ENCODE data around the gene SLC6A1. TPM values are rescaled to one million over a fixed set of nuclear protein-coding genes. Genes with fewer than 3 reads are reported as not detected.

The SLC6A1 gene
- total RNA-seq, 1 donor from 2014 or later, result 4.0 TPM

GRCh38 chr3:10970306-10970960 is 22.1 kb upstream of the SLC6A1 start:
- no peak for DNase-seq (ENCODE audit: low spot score)

DNA sequence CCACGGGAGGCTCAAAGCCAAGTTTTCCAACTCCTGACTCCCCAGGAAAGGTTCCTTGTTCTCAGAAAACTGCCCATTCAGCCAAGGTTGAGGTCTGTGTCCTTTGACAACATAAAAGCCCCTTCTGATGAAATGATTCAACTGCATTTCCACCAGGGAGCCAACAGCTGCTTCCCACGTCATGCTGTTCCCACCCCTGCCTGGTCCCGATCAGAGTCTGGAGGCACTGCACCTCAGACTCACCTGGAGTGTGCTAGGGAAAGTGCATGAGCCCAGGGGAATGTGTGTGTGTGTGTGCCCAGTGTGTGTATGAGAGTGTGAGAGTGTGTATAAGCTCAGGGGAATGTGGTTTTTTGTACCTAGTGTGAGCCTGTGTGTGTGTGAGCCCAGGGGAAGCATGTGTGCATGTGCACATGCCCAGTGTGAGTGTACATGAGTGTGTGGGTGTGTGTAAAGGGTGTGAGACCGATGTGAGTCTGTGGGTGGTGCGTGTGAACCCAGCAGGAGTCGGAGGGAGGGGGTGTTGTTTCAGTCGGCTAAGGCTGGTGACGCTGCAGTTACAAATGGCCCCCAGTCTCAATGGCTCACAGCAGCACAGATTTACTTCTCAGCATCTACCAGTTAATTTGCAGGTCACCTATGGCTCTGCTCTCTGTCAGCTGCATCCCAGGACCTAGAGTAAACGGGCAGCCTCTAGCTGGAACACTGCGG is 20.3 kb upstream of the SLC6A1 start:
- DNase-seq (ENCODE audit: low spot score), result no peak

DNA sequence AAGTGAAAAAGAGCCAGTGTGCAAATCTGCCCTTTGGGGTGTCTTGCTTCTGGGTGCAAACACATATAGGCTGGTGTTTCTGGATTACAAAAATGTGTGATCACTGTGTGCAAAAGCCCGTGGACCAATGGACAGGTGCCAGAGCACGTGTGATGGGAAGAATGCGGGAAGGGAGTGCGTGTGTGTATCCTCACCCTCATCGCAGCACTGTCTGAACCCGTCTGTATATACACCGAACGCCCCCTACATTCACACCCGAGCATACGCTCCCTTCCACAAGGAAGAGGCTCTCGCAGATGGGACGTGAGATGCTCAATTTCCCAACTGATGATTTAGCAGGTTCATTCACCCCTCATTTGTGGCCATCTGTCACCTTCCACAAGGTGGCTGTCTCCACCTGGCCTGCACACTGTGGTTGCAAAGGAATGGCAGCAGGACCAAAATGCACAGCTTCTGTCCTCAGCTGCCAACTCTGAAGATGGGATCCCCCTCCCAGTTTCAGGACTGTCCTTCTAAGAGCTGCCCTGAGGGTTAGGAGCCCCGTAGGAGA is 19.4 kb upstream of the SLC6A1 start:
- no peak for DNase-seq (ENCODE audit: low spot score)

GRCh38 chr3:10974131-10974530 is 18.4 kb upstream of the SLC6A1 start:
- no peak for DNase-seq (ENCODE audit: low spot score)

- no peak for DNase-seq (ENCODE audit: low spot score)
Measured at GRCh38 chr3:10974746-10975375, 17.7 kb upstream of the SLC6A1 start.

- no peak for DNase-seq (ENCODE audit: low spot score)
Measured at GRCh38 chr3:10975695-10976234, 16.8 kb upstream of the SLC6A1 start.

GRCh38 chr3:10976770-10977169 is 15.8 kb upstream of the SLC6A1 start:
- no peak for DNase-seq (ENCODE audit: low spot score)

- no peak for DNase-seq (ENCODE audit: low spot score)
Measured at GRCh38 chr3:10977892-10978510, 14.5 kb upstream of the SLC6A1 start.

GRCh38 chr3:10978956-10979355 is 13.6 kb upstream of the SLC6A1 start:
- no peak for DNase-seq (ENCODE audit: low spot score)

GRCh38 chr3:10980312-10980711 is 12.2 kb upstream of the SLC6A1 start:
- no peak for DNase-seq (ENCODE audit: low spot score)

- no peak for DNase-seq (ENCODE audit: low spot score)
Measured at GRCh38 chr3:10981031-10981430, 11.5 kb upstream of the SLC6A1 start.

- no peak for DNase-seq (ENCODE audit: low spot score)
Measured at GRCh38 chr3:10981961-10982360, 10.6 kb upstream of the SLC6A1 start.

DNA sequence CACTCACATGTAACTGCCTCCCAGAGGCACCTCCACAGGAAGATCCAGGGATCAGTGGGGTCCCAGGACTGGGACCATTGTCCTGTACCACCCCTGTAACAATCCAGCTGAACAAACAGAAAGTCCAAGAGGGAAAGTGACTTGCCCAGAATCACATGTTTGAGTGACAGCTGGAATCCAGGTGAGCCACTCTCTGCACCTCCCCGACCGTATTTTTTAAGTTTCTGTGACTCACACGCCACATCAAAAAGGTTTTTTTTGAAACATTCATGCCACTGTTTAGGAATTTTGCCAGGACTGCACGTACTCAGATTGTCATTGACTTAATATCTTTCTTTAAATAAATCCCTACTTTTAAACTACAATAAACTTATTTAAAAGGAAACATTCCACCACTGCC is 9.8 kb upstream of the SLC6A1 start:
- DNase-seq (ENCODE audit: low spot score), result no peak

DNA sequence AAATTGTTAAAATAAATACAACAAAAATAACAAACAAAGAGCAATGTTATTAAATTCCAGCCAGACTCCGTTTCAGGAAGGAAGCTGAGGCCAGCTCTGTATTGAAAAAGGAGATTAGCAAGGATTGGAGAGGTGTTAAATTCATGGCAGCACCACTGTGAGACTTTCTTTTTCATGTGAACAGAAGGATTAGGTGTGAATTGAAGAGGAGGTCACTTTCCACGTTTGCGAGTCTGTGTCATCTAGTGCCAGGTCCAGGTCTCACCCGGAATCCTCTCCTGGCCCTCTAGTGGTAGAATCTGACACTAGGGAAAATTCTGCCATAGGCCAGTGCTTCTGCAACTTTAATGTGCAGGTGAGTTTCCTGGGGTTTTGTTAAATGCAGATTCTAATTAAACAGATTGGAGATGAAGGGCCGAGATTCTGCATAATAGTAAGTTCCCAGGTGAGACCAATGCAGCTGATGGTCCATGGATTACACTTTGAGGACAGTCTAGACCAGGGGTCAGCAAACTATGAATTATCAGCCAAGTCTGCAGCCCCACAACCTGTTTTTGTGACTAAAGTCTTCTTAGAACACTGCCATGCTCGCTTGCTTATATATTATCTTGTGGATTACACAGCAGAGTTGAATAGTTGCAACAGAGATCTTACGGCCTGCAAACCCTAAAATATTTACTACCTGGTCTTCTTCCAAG is 9.2 kb upstream of the SLC6A1 start:
- no peak for DNase-seq (ENCODE audit: low spot score)

- no peak for DNase-seq (ENCODE audit: low spot score)
Measured at GRCh38 chr3:10984371-10984896, 8.1 kb upstream of the SLC6A1 start.

GRCh38 chr3:10985181-10985580 is 7.4 kb upstream of the SLC6A1 start:
- DNase-seq (ENCODE audit: low spot score), result no peak

GRCh38 chr3:10986592-10986991 is 6.0 kb upstream of the SLC6A1 start:
- DNase-seq (ENCODE audit: low spot score), result no peak

DNA sequence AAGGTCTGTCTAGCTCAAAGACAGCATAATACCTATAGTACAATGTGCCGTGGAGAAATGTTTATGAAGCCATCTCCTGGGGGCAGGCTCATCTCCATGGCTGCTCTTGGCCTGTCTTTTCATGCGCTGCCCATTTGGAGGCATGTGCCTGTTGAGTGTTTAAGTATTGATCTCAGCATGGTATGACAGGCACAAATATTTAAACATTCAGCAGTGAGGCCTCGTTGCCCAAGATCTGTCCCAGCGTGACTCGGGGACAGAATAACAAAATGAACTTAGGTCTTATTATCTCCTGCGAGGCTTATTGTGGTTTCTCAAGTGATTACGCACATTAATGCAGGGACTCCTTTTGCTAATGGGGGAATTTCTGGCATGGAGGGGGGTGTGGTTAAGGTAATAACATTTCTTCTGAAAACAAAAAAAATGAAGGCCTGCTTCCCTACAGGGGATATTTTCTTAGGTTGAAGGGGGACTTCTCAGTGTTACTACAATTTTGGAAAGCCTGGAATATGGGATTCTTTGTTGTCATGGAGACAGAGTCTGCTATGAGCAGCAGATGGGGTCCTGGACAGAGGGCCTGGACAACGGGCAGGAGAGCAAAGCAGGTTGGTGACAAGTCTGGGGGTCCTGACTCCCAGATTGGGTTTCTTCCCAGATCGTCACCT is 4.4 kb upstream of the SLC6A1 start:
- DNase-seq (ENCODE audit: low spot score), result no peak

DNA sequence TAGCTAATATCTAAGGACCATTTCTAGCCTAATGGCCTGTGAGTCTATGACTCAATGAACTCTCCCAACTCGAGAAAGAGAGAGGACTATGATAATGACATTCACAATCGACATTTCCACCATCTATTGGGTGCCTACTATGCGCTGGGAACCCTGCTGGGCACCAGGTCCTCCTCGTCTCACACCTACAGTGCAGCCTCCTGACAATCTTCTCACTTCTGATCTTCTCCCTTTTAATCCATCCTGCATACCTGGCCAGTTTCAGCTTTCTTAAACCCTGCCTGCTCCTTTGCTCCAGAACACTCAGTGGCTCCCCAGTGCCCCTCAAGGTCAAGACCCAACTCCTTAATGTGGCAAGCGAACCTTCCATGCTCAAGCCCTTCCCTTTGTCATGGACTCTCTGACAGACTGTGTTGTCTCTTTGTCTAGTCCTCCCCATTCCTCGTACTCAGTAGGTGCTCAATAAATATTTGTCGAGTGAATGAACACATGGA is 3.5 kb upstream of the SLC6A1 start:
- no peak for DNase-seq (ENCODE audit: low spot score)

DNA sequence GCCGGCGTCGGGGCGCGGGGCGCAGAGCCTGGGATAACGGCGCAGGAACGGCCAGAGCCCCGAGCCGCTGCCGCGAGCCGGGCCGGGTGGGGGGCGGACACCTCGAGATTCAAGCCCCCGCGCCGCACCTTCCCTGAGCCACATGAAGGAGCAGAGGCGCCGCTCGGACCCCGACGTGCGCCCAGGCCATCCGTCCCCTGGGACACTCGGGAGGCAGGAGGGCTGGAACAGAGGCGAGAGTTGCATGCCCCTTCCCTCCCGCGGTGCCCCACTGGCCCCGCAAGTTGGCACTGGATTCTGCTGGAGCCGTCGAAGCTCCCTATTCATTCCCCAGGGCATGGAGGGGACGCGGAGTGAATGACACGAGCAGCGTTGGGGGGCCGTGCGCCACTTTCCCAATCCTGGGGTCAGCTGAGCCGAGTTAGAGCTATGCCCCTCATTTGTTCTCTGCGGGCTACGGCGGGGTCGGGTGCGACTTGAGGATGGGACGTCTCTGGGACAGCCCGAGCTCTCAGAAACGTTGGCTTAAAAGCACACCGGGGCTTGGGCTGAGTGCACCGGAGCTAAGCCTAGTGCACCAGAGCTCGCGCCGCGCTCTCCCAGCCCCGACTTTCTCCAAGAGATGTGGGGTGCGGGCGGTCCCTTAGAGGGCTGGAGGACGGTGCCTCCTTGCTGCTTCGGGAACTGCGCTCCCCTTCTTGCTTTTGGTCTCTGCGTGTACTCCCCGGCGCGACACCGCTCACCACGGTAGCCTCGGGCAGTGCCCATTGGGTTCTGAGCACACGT is 588 bp downstream of the SLC6A1 start:
- no peak for DNase-seq (ENCODE audit: low spot score)
